HCT116 (cell line): ENCODE results near the gene ZNF862. TPM values are rescaled to one million over a fixed set of nuclear protein-coding genes. Genes with fewer than 3 reads are reported as not detected.

Experiments
- ATAC-seq: fragments of 200-7000 bp; cut with Tn5 transposase; 2 replicates; pipeline ENCODE4 v1.9.1; 2020; ENCODE audit warnings: mild to moderate bottlenecking, moderate library complexity
- BruUV-seq: library from RNA; stranded (reverse); fragments of 400-500 nt; replicated peaks from 2 replicates; lab custom pipeline; 2021; lab: Mats Ljungman, UMichigan
- CTCF ChIA-PET: fragments of 300-600 bp; sonication (Branson Sonifier 250); formaldehyde crosslinking; loops from one replicate; lab custom pipeline; 2021; ENCODE audit warnings: antibody characterized with exemption; lab: Charles Lee
- POLR2A ChIA-PET: fragments of 300-600, 350-600 bp; sonication (Branson Sonifier 250); formaldehyde crosslinking; loops from one replicate; lab custom pipeline; 2021; ENCODE audit warnings: antibody characterized with exemption; lab: Charles Lee
- RAD21 ChIA-PET, 2 experiments: fragments of 300-600 bp; sonication (Branson Sonifier 250); formaldehyde crosslinking; loops; one replicate each; lab custom pipeline; 2023; ENCODE audit warnings: low total read pairs in 2 of 2; ENCODE audit not compliant: uncharacterized antibody in 2 of 2, unreplicated experiment in 2 of 2, low non-redundant PET in 1 of 2; lab: Charles Lee
- DNase-seq: peaks from one replicate; pipeline ENCODE4 v3.0.0-alpha.2; 2010; ENCODE audit warnings: low read depth, low spot score
- H2AFZ ChIP-seq: fragments of 200-600 bp; shearing (Covaris generic), sonication (generic); 2 replicates; pipeline ENCODE4 v1.6.1; 2017; ENCODE audit warnings: low read depth, mixed run types, mixed read lengths, antibody characterized with exemption, low read length; ENCODE audit not compliant: poor library complexity, severe bottlenecking
- H3K27ac ChIP-seq: 2 replicates; pipeline ENCODE4 v1.5.1; 2012; ENCODE audit warnings: low read depth, low read length
- H3K27me3 ChIP-seq: fragments of 200-600 bp; sonication (generic); 2 replicates; pipeline ENCODE4 v1.6.1; 2016; ENCODE audit warnings: mixed run types, low read length, mixed read lengths; ENCODE audit not compliant: insufficient read depth
- H3K36me3 ChIP-seq, 2 experiments: fragments of 200-500 bp in 1 of 2; fragments of 200-600 bp in 1 of 2; sonication (Bioruptor generic) in 1 of 2; sonication (generic) in 1 of 2; 2 replicates each; pipeline versions ENCODE4 v1.5.1 to v1.6.1; 2014 to 2016; ENCODE audit warnings: low read length in 2 of 2, inconsistent platforms in 1 of 2, mixed read lengths in 1 of 2, mixed run types in 1 of 2; ENCODE audit not compliant: insufficient read depth in 2 of 2, control insufficient read depth in 1 of 2
- H3K4me1 ChIP-seq, 2 experiments: fragments of 200-600 bp in 1 of 2; sonication (generic) in 1 of 2; 2 replicates each; pipeline versions ENCODE4 v1.5.1 to v1.6.1; 2012 to 2017; ENCODE audit warnings: low read length in 2 of 2, inconsistent platforms in 1 of 2, mild to moderate bottlenecking in 1 of 2, mixed read lengths in 1 of 2, mixed run types in 1 of 2, moderate library complexity in 1 of 2; ENCODE audit not compliant: insufficient read depth in 2 of 2, control insufficient read depth in 1 of 2
- H3K4me2 ChIP-seq: fragments of 200-600 bp; sonication (generic); 2 replicates; pipeline ENCODE4 v1.6.1; 2017; ENCODE audit warnings: mixed run types, low read length, mixed read lengths
- H3K4me3 ChIP-seq, 2 experiments: fragments of 200-600 bp in 1 of 2; sonication (generic) in 1 of 2; replicated peaks in 1 of 2; 2 replicates each; pipeline ENCODE4 v1.5.1; 2011 to 2016; ENCODE audit warnings: low read length in 2 of 2, control low read depth in 1 of 2, low read depth in 1 of 2, mild to moderate bottlenecking in 1 of 2, mixed read lengths in 1 of 2, mixed run types in 1 of 2
- H3K79me2 ChIP-seq: fragments of 200-600 bp; sonication (generic); 2 replicates; pipeline ENCODE4 v1.6.1; 2017; ENCODE audit warnings: mild to moderate bottlenecking, mixed run types, low read length, moderate library complexity, mixed read lengths; ENCODE audit not compliant: insufficient read depth
- H3K9ac ChIP-seq: fragments of 200-600 bp; sonication (generic); 2 replicates; pipeline ENCODE4 v1.6.1; 2016; ENCODE audit warnings: low read length, mixed read lengths
- H3K9me2 ChIP-seq: fragments of 200-600 bp; sonication (generic), shearing (Covaris generic); 2 replicates; pipeline ENCODE4 v1.6.1; 2017; ENCODE audit warnings: mixed run types, mild to moderate bottlenecking, moderate library complexity; ENCODE audit not compliant: insufficient read depth
- H3K9me3 ChIP-seq, 2 experiments: fragments of 200-500 bp in 1 of 2; fragments of 200-600 bp in 1 of 2; sonication (Bioruptor generic) in 1 of 2; sonication (generic) in 1 of 2; 2 replicates each; pipeline ENCODE4 v1.6.1; 2014 to 2017; ENCODE audit warnings: low read length in 2 of 2, mixed read lengths in 2 of 2, inconsistent platforms in 1 of 2, low read depth in 1 of 2, mild to moderate bottlenecking in 1 of 2, mixed run types in 1 of 2, moderate library complexity in 1 of 2; ENCODE audit not compliant: control insufficient read depth in 1 of 2, insufficient read depth in 1 of 2
- H4K20me1 ChIP-seq: fragments of 200-600 bp; sonication (generic), shearing (Covaris generic); 2 replicates; pipeline ENCODE4 v1.6.1; 2017; ENCODE audit warnings: mixed run types, mild to moderate bottlenecking, moderate library complexity; ENCODE audit not compliant: insufficient read depth
- ATF3 ChIP-seq: IDR thresholded peaks from 2 replicates; pipeline ENCODE4 v1.6.1; 2012
- CBX3 ChIP-seq: IDR thresholded peaks from 2 replicates; pipeline ENCODE4 v1.6.1; 2012; ENCODE audit warnings: low read depth
- CTCF ChIP-seq, 3 experiments: fragments of 200-600 bp in 1 of 3; sonication (generic) in 1 of 3; IDR thresholded peaks in 2 of 3; conservative IDR thresholded peaks in 1 of 3; 2 replicates each; pipeline ENCODE4 v1.5.1; 2012 to 2017; ENCODE audit warnings: low read depth in 2 of 3, low read length in 2 of 3, antibody characterized with exemption in 1 of 3, borderline replicate concordance in 1 of 3, control low read depth in 1 of 3, mild to moderate bottlenecking in 1 of 3, mixed read lengths in 1 of 3, mixed run types in 1 of 3, moderate library complexity in 1 of 3; ENCODE audit not compliant: insufficient read depth in 1 of 3
- EGR1 ChIP-seq: IDR thresholded peaks from 2 replicates; pipeline ENCODE4 v1.6.1; 2012; ENCODE audit warnings: low read depth
- ELF1 ChIP-seq: IDR thresholded peaks from 2 replicates; pipeline ENCODE4 v1.6.1; 2012; ENCODE audit warnings: low read depth, borderline replicate concordance
- EZH2phosphoT487 ChIP-seq: fragments of 200-600 bp; IDR thresholded peaks from 2 replicates; pipeline ENCODE4 v1.6.1; 2018; ENCODE audit warnings: antibody characterized with exemption, borderline replicate concordance
- FOSL1 ChIP-seq: IDR thresholded peaks from 2 replicates; pipeline ENCODE4 v1.6.1; 2012; ENCODE audit warnings: low read depth
- MAX ChIP-seq: IDR thresholded peaks from 2 replicates; pipeline ENCODE4 v1.6.1; 2012
- POLR2A ChIP-seq: IDR thresholded peaks from 2 replicates; pipeline ENCODE4 v1.7.0; 2011; ENCODE audit warnings: borderline replicate concordance; ENCODE audit not compliant: insufficient read depth, insufficient read length; ENCODE audit errors: extremely low read depth
- POLR2AphosphoS5 ChIP-seq: IDR thresholded peaks from 2 replicates; pipeline ENCODE4 v1.6.1; 2011; ENCODE audit warnings: mild to moderate bottlenecking, low read depth, low read length, moderate library complexity
- SIN3A ChIP-seq: IDR thresholded peaks from 2 replicates; pipeline ENCODE4 v1.6.1; 2012; ENCODE audit warnings: low read depth
- SP1 ChIP-seq: IDR thresholded peaks from 2 replicates; pipeline ENCODE4 v1.6.1; 2012; ENCODE audit warnings: low read depth
- SRF ChIP-seq: IDR thresholded peaks from 2 replicates; pipeline ENCODE4 v1.6.1; 2012; ENCODE audit warnings: low read depth
- TCF7L2 ChIP-seq: IDR thresholded peaks from 2 replicates; pipeline ENCODE4 v1.7.0; 2011; ENCODE audit warnings: borderline replicate concordance, inconsistent platforms; ENCODE audit not compliant: insufficient read depth, insufficient read length; ENCODE audit errors: extremely low read depth
- ZFX ChIP-seq: fragments of 450-650 bp; IDR thresholded peaks from 2 replicates; pipeline ENCODE4 v1.6.1; 2017
- ZNF274 ChIP-seq: fragments of 200-500 bp; sonication (Bioruptor generic); IDR thresholded peaks from 2 replicates; pipeline ENCODE4 v1.6.1; 2014; ENCODE audit warnings: mild to moderate bottlenecking, low read depth, low read length, inconsistent platforms
- intact Hi-C: fragments of 100-400 bp; cut with micrococcal nuclease; formaldehyde crosslinking; loops from 2 replicates; pipeline ENCODE4 v1.10.0; 2022
- total RNA-seq: library from RNA; stranded (reverse); gene quantifications from one replicate; pipeline ENCODE4 v1.2.1, GENCODE V29; 2021; ENCODE audit not compliant: unreplicated experiment
- TF ChIP-seq, protein P1 (sequence below): IDR thresholded peaks from 2 replicates; pipeline ENCODE4 v1.6.1; 2012; ENCODE audit warnings: low read depth

ZNF862 gene
- total RNA-seq, 1 experiment from 2014 or later: 8.5 TPM

- TF ChIP-seq, protein P1, sequence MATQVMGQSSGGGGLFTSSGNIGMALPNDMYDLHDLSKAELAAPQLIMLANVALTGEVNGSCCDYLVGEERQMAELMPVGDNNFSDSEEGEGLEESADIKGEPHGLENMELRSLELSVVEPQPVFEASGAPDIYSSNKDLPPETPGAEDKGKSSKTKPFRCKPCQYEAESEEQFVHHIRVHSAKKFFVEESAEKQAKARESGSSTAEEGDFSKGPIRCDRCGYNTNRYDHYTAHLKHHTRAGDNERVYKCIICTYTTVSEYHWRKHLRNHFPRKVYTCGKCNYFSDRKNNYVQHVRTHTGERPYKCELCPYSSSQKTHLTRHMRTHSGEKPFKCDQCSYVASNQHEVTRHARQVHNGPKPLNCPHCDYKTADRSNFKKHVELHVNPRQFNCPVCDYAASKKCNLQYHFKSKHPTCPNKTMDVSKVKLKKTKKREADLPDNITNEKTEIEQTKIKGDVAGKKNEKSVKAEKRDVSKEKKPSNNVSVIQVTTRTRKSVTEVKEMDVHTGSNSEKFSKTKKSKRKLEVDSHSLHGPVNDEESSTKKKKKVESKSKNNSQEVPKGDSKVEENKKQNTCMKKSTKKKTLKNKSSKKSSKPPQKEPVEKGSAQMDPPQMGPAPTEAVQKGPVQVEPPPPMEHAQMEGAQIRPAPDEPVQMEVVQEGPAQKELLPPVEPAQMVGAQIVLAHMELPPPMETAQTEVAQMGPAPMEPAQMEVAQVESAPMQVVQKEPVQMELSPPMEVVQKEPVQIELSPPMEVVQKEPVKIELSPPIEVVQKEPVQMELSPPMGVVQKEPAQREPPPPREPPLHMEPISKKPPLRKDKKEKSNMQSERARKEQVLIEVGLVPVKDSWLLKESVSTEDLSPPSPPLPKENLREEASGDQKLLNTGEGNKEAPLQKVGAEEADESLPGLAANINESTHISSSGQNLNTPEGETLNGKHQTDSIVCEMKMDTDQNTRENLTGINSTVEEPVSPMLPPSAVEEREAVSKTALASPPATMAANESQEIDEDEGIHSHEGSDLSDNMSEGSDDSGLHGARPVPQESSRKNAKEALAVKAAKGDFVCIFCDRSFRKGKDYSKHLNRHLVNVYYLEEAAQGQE: no peak
Observed at GRCh38 chr7:149863500-149863899, 25.3 kb downstream of the ZNF862 start (continued).

DNA sequence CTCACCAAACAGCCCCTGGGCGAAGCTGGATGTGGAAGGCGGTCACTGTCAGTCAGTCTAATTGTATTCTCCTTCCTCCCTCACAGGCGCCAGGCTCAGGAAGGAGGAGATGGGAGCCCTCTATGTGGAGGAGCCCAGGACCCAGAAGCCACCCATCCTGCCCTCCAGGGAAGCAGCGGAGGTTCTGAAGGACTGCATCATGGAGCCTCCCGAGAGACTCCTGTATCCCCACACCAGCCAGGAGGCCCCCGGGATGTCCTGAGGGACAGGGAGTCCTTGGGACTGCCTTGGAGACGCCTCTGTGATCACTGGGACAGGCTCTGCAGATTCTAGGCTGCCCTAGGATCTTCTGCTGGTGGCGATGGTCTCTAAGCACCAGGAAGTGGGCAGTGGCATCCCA, 25.8 kb downstream of the ZNF862 start:
- Histone ChIP-seq H3K36me3 (no peaks in the 10 kb centered on the region), H4K20me1 (no peaks in the 10 kb centered on the region), H2AFZ (no peak overlapping the region), H3K4me3 (no peak overlapping the region), H3K9ac (no peak overlapping the region), H3K4me2 (no peak overlapping the region), H3K9me2 (no peaks in the 10 kb centered on the region), H3K27me3 (no peaks in the 10 kb centered on the region), H3K9me3 (no peaks in the 10 kb centered on the region), H3K27ac (no peak overlapping the region), H3K79me2 (no peaks in the 10 kb centered on the region), H3K4me1 (peaks cover 0 to 6% of the 10 kb centered on the region in 2 experiments; a peak in 1 of 4 replicates)
- no TSS peak for BruUV-seq
- ChIA-PET POLR2A (no interaction called here), RAD21 (no interaction called here), CTCF (no interaction called here)
- DNase-seq: no peak
- ATAC-seq: no peak
- intact Hi-C loops: no loop called here
- TF ChIP-seq CBX3 (no peak), POLR2AphosphoS5 (no peak), ELF1 (no peak), ATF3 (no peak), EZH2phosphoT487 (no peak), POLR2A (no peak), EGR1 (no peak), FOSL1 (no peak), MAX (no peak), TCF7L2 (no peak), SIN3A (no peak), SP1 (no peak), SRF (no peak), CTCF (IDR thresholded peaks at IDR 0.05 in 2 of 3, conservative IDR thresholded peaks at IDR 0.05 in 1 of 3; ENCODE audit: borderline replicate concordance in 1 of 3, insufficient read depth in 1 of 3, low read depth in 2 of 3, low read length in 2 of 3) (no peak), ZNF274 (no peak), ZFX (no peak)
- TF ChIP-seq, protein P1: no peak
